GM18520 (cell line): Measurements from ENCODE around the gene CADPS2.
A peak's percentile ranks its signal among the peaks of the same experiment; 100 is the strongest.
"Not testable (repeated sequence)": the region's sequence is repeated elsewhere in the genome, so short reads cannot be mapped to it uniquely, and the experiment has no call there.

Experiments used
- ATAC-seq: cut with Tn5 transposase; IDR thresholded peaks from one replicate; pipeline ENCODE4 v1.9.1; 2021; ENCODE audit not compliant: unreplicated experiment

The CADPS2 gene

DNA sequence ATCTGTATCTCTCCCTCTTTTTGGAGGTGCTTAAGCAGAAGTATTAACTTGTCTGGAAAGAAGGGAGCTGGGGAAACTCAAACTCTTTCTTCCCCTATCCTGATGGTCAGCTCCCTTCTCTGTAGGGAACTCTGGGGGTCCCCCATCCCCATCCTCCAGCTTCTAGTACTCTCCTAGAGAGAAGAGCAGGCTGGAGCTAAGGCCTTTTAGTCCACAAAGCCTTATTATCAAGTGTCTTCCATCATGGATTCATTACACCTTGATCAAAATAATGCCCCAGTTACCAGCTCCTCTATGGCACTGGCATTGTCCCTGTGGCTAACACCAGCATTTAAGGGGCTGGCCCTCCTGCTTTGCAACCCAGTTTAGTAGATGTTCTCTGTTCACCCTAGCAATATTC lies 35.7 kb downstream of the CADPS2 start:
- ATAC-seq, result no peak

GRCh38 chr7:122849957-122850328 lies 36.3 kb downstream of the CADPS2 start:
- ATAC-seq, result no peak

GRCh38 chr7:122849322-122849956 lies 36.8 kb downstream of the CADPS2 start:
- no peak for ATAC-seq

- ATAC-seq, result no peak
These were observed 38.3 kb downstream of the CADPS2 start for GRCh38 chr7:122847871-122848473.

- no peak for ATAC-seq
These were observed 39.7 kb downstream of the CADPS2 start for GRCh38 chr7:122846591-122846990.

- ATAC-seq, result no peak
These were observed 41.0 kb downstream of the CADPS2 start for GRCh38 chr7:122845286-122845685.

DNA sequence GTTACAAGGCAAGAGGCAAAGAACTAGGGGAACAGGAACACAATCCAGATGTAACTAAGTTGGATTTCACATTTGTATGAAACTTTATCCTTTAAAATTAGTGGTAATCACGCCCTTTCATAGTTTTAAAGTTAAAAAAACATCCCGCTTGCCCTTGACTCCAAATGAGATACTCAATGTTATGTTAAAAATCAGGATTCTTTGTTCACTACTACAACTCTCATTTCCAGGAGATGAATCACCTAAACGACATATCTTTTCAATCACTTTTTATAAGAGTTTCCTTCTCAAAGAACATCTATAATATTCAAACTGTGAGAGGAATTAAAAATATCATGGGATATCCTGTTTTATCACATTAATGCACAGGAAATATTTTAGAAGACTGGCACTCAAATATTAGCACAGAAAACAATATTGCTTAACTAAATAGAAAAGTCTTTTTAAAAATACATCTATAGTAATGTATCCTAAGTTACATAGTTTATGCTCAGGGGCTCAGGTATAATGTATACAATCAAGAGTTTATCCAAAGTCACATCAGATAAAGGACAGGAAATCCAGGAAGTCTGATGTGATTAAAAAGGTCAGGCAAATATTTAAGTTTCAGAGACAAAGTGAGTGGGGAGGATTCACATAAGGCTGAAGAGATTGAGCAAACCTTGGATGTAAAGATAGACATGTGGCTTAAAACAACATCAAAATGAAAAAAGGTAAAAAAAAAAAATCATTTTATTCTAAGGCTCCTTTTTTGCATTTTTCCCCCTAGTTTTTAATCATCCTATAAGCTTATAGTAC lies 41.9 kb downstream of the CADPS2 start:
- no peak for ATAC-seq

DNA sequence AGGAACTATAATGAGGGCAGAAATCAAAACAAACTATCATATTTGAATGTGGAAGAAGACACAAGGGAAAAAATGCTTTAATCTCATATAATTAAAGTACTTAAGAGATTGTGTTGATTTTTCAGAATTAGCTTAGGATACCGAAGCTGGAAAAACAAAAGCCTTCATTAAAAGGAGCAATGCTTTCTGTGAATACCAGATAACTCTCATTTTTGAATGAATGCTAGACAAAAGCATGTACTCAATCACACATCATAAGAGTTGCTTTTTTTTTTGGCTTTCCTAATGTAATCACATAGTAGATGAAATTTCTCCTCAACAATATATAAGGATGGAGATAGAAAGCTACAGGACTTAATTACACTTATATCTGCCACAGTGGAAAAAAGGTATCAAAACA lies 43.3 kb downstream of the CADPS2 start:
- no peak for ATAC-seq

- ATAC-seq, result not testable (repeated sequence)
These were observed 50.0 kb downstream of the CADPS2 start for GRCh38 chr7:122836286-122836685.

GRCh38 chr7:122834571-122834942 lies 51.7 kb downstream of the CADPS2 start:
- not testable (repeated sequence) for ATAC-seq

GRCh38 chr7:122833888-122834570 lies 52.2 kb downstream of the CADPS2 start:
- no peak for ATAC-seq

DNA sequence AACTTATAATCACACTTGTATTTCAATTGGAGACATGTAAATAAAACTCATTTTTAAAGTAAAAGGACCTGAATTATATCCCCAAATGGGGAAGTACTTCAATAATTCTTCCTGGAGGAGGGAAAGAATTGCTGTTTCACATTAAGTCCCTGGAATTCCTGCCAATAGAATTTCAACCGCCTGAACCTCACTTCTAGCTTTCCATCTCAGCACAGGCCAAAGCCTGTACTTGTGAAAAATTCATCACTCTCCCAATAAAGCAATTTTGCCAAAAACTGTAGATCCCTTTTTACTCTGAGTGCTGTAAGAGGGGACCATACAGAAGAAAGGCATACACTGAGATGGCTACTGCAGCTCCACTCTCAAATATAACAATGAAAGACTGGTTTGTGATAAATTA lies 54.8 kb downstream of the CADPS2 start:
- no peak for ATAC-seq

DNA sequence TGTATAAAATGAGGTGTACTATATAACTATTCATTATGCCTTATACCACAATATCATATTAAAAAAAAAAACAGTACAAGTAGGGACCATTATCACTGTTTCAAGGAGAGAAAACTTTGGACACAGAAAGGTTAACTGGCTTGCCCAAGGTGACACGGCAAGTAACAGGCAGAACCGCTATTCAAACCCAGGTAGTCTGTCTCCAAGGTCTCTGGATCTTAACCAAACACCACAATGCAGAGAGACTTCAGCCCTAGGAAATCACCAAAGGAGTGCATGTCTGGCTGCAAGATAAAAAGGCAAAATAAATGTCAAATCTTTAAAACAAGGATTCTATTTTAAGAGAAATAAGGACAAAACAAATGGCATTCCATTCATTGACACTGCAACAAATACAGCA lies 56.3 kb downstream of the CADPS2 start:
- ATAC-seq, result no peak

- ATAC-seq, result no peak
These were observed 58.5 kb downstream of the CADPS2 start for GRCh38 chr7:122827763-122828162.

GRCh38 chr7:122813845-122814244 lies 72.4 kb downstream of the CADPS2 start:
- no peak for ATAC-seq

GRCh38 chr7:122803851-122804250 lies 82.4 kb downstream of the CADPS2 start:
- no peak for ATAC-seq

DNA sequence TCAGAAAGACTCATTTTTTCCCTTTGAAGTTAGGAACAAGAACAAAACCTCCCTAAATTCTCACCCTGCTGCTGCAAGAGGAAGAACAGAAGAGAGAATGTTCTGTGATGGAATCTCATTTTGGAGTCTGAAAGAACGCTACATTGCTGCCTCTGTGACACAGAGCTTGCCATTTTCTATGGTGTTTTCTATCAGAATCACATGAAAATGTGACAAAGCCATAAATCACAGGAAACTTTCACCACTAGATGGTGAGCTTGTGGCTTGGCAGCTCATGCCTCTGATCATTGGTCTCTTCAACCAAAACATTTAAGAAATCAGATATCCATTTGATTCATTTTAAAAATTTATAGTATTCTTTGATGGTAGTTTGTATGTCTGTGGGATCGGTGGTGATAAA lies 82.9 kb downstream of the CADPS2 start:
- ATAC-seq, result no peak

DNA sequence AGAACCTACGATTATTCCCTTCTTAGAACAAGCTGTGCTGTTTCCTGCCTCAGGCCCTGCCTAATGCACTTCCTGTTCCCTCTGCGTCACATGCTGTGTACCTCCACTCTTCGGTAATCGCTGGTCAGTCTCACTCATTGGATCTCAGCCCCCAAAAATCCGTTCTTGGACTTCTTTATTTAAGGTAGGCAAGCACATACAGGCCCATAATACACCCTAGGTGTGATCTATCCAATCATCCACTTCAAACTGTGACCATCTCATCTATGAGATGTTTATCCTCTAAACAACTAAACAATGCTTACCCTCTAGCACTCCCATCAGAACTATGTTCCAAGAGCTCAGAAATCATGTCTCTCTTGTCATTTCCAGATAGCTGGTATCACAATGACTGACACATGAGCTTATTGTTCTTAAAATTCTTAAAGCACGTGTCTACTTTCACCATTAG lies 83.9 kb downstream of the CADPS2 start:
- peak; percentile 42 for ATAC-seq

- ATAC-seq, result no peak
These were observed 94.2 kb downstream of the CADPS2 start for GRCh38 chr7:122791959-122792545.

GRCh38 chr7:122790591-122790990 lies 95.7 kb downstream of the CADPS2 start:
- no peak for ATAC-seq

DNA sequence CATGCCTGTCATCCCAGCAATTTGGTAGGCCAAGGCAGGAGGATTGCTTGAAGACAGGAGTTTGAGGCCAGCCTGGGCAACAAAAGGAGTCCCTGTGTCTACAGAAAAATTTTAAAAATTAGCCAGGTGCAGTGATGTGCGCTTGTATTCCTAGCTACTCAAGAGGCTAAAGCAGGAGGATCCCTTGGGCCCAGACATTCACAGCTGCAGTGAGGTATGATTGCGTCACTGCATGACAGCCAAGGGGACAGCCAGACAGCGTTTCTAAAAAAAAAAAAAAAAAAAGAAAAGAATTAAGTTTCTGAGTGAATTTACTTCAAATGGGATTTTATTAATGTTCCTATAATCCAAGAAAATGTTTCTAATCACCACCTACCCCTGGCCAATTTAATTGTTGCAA lies 96.1 kb downstream of the CADPS2 start:
- no peak for ATAC-seq
